OCI-LY7 (cell line): ENCODE measurements around the gene LRP1B.

ENCODE experiments used
- CTCF ChIP-seq: fragments of 200-600 bp; sonication (generic); conservative IDR thresholded peaks from 2 replicates; pipeline ENCODE4 v1.5.1; 2014; ENCODE audit warnings: mild to moderate bottlenecking, antibody characterized with exemption, low read length, moderate library complexity, mixed read lengths
- EZH2phosphoT487 ChIP-seq: fragments of 200-600 bp; sonication (generic); IDR thresholded peaks from 2 replicates; pipeline ENCODE4 v1.6.1; 2018; ENCODE audit warnings: low read depth, borderline replicate concordance, mild to moderate bottlenecking, mixed run types, antibody characterized with exemption, low read length, moderate library complexity, mixed read lengths

- TF ChIP-seq CTCF (no peak), EZH2phosphoT487 (no peak)
These were observed 551.7 kb downstream of the LRP1B start for GRCh38 chr2:141579071-141579470.
